Measurements from ENCODE around the gene P2RX6.

P2RX6 gene

GRCh38 chr22:21016644-21017420 lies 1.9 kb downstream of the P2RX6 start:
- no peak for TF ChIP-seq CTCF (IDR thresholded peaks at IDR 0.05; ENCODE audit: low read depth, low read length, missing control alignments)
- H3K4me3 ChIP-seq (replicated peaks; ENCODE audit: low read depth, low read length): no peak overlapping the region
- DNase-seq (ENCODE audit: extremely low read depth, low read depth): no peak

- no peak overlapping the region for H3K4me3 ChIP-seq (replicated peaks; ENCODE audit: low read depth, low read length)
- DNase-seq (ENCODE audit: extremely low read depth, low read depth): no peak
- TF ChIP-seq CTCF (IDR thresholded peaks at IDR 0.05; ENCODE audit: low read depth, low read length, missing control alignments): no peak
Measured at GRCh38 chr22:21018314-21018713, 3.3 kb downstream of the P2RX6 start.

- peak; percentile 54 for TF ChIP-seq CTCF (IDR thresholded peaks at IDR 0.05; ENCODE audit: low read depth, low read length, missing control alignments)
- no peak for DNase-seq (ENCODE audit: extremely low read depth, low read depth)
Measured at GRCh38 chr22:21020802-21021429, 6.0 kb downstream of the P2RX6 start.

GRCh38 chr22:21022507-21022906 lies 7.5 kb downstream of the P2RX6 start:
- no peak for TF ChIP-seq CTCF (IDR thresholded peaks at IDR 0.05; ENCODE audit: low read depth, low read length, missing control alignments)
- no peak overlapping the region for H3K4me3 ChIP-seq (replicated peaks; ENCODE audit: low read depth, low read length)
- no peak for DNase-seq (ENCODE audit: extremely low read depth, low read depth)

More at GRCh38 chr22:21020802-21021429, 6.0 kb downstream of the P2RX6 start:
- H3K4me3 ChIP-seq (replicated peaks; ENCODE audit: low read depth, low read length): no peak overlapping the region

- no peak for TF ChIP-seq CTCF (IDR thresholded peaks at IDR 0.05; ENCODE audit: low read depth, low read length, missing control alignments)
- no peak overlapping the region for H3K4me3 ChIP-seq (replicated peaks; ENCODE audit: low read depth, low read length)
- no peak for DNase-seq (ENCODE audit: extremely low read depth, low read depth)
Measured at GRCh38 chr22:21022955-21023614, 8.1 kb downstream of the P2RX6 start.

- TF ChIP-seq CTCF (IDR thresholded peaks at IDR 0.05; ENCODE audit: low read depth, low read length, missing control alignments): no peak
- H3K4me3 ChIP-seq (replicated peaks; ENCODE audit: low read depth, low read length): no peak overlapping the region
- no peak for DNase-seq (ENCODE audit: extremely low read depth, low read depth)
Measured at GRCh38 chr22:21025266-21025665, 10.3 kb downstream of the P2RX6 start.
